Kidney epithelial cell (primary cell): Measurements from ENCODE around the gene COBLL1. TPM values are rescaled to one million over a fixed set of nuclear protein-coding genes. Genes with fewer than 3 reads are reported as not detected.
"Not testable (repeated sequence)": the region's sequence is repeated elsewhere in the genome, so short reads cannot be mapped to it uniquely, and the experiment has no call there.

Experiments
- DNase-seq: peaks from one replicate; pipeline ENCODE4 v3.0.0-alpha.2; 2010; ENCODE audit warnings: low read depth
- H3K27me3 ChIP-seq: 2 replicates; pipeline ENCODE4 v1.6.0; 2011; ENCODE audit warnings: low read length; ENCODE audit not compliant: control insufficient read depth, insufficient read depth
- H3K36me3 ChIP-seq: 2 replicates; pipeline ENCODE4 v1.5.1; 2011; ENCODE audit warnings: low read length; ENCODE audit not compliant: control insufficient read depth, insufficient read depth
- H3K4me3 ChIP-seq: 2 replicates; pipeline ENCODE4 v1.5.1; 2011; ENCODE audit warnings: low read depth, mild to moderate bottlenecking, control low read depth, low read length
- CTCF ChIP-seq: IDR thresholded peaks from 2 replicates; pipeline ENCODE4 v1.5.1; 2011; ENCODE audit warnings: mild to moderate bottlenecking, moderate library complexity, low read length, control low read depth, inconsistent platforms; ENCODE audit not compliant: insufficient read depth, poor library complexity, severe bottlenecking
- total RNA-seq: library from RNA; depleted of rRNA; stranded (reverse); fragments of >200 nt; gene quantifications from 2 replicates; pipeline ENCODE4 v1.2.3, GENCODE V29; 2015

COBLL1 gene
- total RNA-seq, 1 donor from 2014 or later: 57.2 TPM

GRCh38 chr2:164873210-164873908, 31.7 kb upstream of the COBLL1 start:
- no peaks in the 10 kb centered on the region for H3K36me3 ChIP-seq
- no peak for DNase-seq
- no peaks in the 10 kb centered on the region for H3K27me3 ChIP-seq
- TF ChIP-seq CTCF: no peak
- no peak overlapping the region for H3K4me3 ChIP-seq

- DNase-seq: no peak
These were observed 29.8 kb upstream of the COBLL1 start for GRCh38 chr2:164871404-164871803.

GRCh38 chr2:164869420-164869772, 27.8 kb upstream of the COBLL1 start:
- Histone ChIP-seq H3K4me3 (no peak overlapping the region), H3K27me3 (no peaks in the 10 kb centered on the region), H3K36me3 (no peaks in the 10 kb centered on the region)
- DNase-seq: no peak
- TF ChIP-seq CTCF: no peak

More at GRCh38 chr2:164871404-164871803, 29.8 kb upstream of the COBLL1 start:
- Histone ChIP-seq H3K27me3 (no peaks in the 10 kb centered on the region), H3K36me3 (no peaks in the 10 kb centered on the region), H3K4me3 (no peak overlapping the region)
- no peak for TF ChIP-seq CTCF

- H3K36me3 ChIP-seq: no peaks in the 10 kb centered on the region
- TF ChIP-seq CTCF: no peak
- H3K27me3 ChIP-seq: no peaks in the 10 kb centered on the region
- H3K4me3 ChIP-seq: no peak overlapping the region
- DNase-seq: no peak
These were observed 27.2 kb upstream of the COBLL1 start for GRCh38 chr2:164868563-164869419.

- no peak for TF ChIP-seq CTCF
- Histone ChIP-seq H3K27me3 (no peaks in the 10 kb centered on the region), H3K36me3 (no peaks in the 10 kb centered on the region), H3K4me3 (no peak overlapping the region)
- no peak for DNase-seq
These were observed 26.3 kb upstream of the COBLL1 start for GRCh38 chr2:164867779-164868397.

- H3K4me3 ChIP-seq, DNase-seq, H3K27me3 ChIP-seq, H3K36me3 ChIP-seq: not testable (repeated sequence)
These were observed 24.8 kb upstream of the COBLL1 start for GRCh38 chr2:164866381-164866780.
